Cerebellar nuclear complex (tissue), 1 donor: ENCODE measurements around the gene KRTAP5-4.
"Not testable (repeated sequence)": the region's sequence is repeated elsewhere in the genome, so short reads cannot be mapped to it uniquely, and the experiment has no call there.

Experiments
- DNase-seq, 2 experiments: peaks; one replicate each; lab custom pipeline; 2025; lab: John Stamatoyannopoulos, UW

The KRTAP5-4 gene

GRCh38 chr11:1622086-1622485 lies at the start of gene KRTAP5-4:
KRTAP5-4 (minus strand) TSS chr11:1622138; CDS start chr11:1622093, 45 bp downstream.
- DNase-seq, result no peak

GRCh38 chr11:1671658-1672057 lies 49.7 kb upstream of the KRTAP5-4 start:
- no peak for DNase-seq

- no peak for DNase-seq
These were observed 49.0 kb upstream of the KRTAP5-4 start for GRCh38 chr11:1670905-1671371.

- DNase-seq, result not testable (repeated sequence)
These were observed 48.5 kb upstream of the KRTAP5-4 start for GRCh38 chr11:1670457-1670856.

GRCh38 chr11:1669546-1670218 lies 47.7 kb upstream of the KRTAP5-4 start:
- DNase-seq, result no peak

- no peak for DNase-seq
These were observed 47.1 kb upstream of the KRTAP5-4 start for GRCh38 chr11:1668911-1669473.

- no peak for DNase-seq
These were observed 46.0 kb upstream of the KRTAP5-4 start for GRCh38 chr11:1667906-1668305.

- no peak for DNase-seq
These were observed 45.3 kb upstream of the KRTAP5-4 start for GRCh38 chr11:1667121-1667850.

GRCh38 chr11:1665313-1665712 lies 43.4 kb upstream of the KRTAP5-4 start:
- no peak for DNase-seq

- DNase-seq, result not testable (repeated sequence)
These were observed 40.9 kb upstream of the KRTAP5-4 start for GRCh38 chr11:1662699-1663283.

- DNase-seq, result not testable (repeated sequence)
These were observed 39.7 kb upstream of the KRTAP5-4 start for GRCh38 chr11:1661454-1662269.

GRCh38 chr11:1660111-1660867 lies 38.4 kb upstream of the KRTAP5-4 start:
- no peak for DNase-seq

- no peak for DNase-seq
These were observed 37.6 kb upstream of the KRTAP5-4 start for GRCh38 chr11:1659506-1659905.

- DNase-seq, result no peak
These were observed 34.7 kb upstream of the KRTAP5-4 start for GRCh38 chr11:1656670-1657069.

GRCh38 chr11:1656061-1656441 lies 34.1 kb upstream of the KRTAP5-4 start:
- no peak for DNase-seq

- no peak for DNase-seq
These were observed 33.5 kb upstream of the KRTAP5-4 start for GRCh38 chr11:1655168-1656060.

- no peak for DNase-seq
These were observed 32.6 kb upstream of the KRTAP5-4 start for GRCh38 chr11:1654388-1655167.

GRCh38 chr11:1653541-1654387 lies 31.8 kb upstream of the KRTAP5-4 start:
- no peak for DNase-seq
